ENCODE measurements around the gene CTNNA3. TPM values are rescaled to one million over a fixed set of nuclear protein-coding genes. Genes with fewer than 3 reads are reported as not detected.

Gene CTNNA3
- total RNA-seq, 4 donors from 2014 or later, result 0.47 to 3.3 (median 0.80) TPM; not detected in 1

GRCh38 chr10:66744915-66745314 lies 951.1 kb downstream of the CTNNA3 start:
- H3K4me1 ChIP-seq, result no peaks in the 10 kb centered on the region
- TF ChIP-seq, protein P1, sequence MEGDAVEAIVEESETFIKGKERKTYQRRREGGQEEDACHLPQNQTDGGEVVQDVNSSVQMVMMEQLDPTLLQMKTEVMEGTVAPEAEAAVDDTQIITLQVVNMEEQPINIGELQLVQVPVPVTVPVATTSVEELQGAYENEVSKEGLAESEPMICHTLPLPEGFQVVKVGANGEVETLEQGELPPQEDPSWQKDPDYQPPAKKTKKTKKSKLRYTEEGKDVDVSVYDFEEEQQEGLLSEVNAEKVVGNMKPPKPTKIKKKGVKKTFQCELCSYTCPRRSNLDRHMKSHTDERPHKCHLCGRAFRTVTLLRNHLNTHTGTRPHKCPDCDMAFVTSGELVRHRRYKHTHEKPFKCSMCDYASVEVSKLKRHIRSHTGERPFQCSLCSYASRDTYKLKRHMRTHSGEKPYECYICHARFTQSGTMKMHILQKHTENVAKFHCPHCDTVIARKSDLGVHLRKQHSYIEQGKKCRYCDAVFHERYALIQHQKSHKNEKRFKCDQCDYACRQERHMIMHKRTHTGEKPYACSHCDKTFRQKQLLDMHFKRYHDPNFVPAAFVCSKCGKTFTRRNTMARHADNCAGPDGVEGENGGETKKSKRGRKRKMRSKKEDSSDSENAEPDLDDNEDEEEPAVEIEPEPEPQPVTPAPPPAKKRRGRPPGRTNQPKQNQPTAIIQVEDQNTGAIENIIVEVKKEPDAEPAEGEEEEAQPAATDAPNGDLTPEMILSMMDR (IDR thresholded peaks at IDR 0.05), result no peak
- no peak for TF ChIP-seq POLR2A (IDR thresholded peaks at IDR 0.05)
- no peaks in the 10 kb centered on the region for H3K36me3 ChIP-seq
- H3K4me3 ChIP-seq, result no peak overlapping the region
- H3K27me3 ChIP-seq, result no peaks in the 10 kb centered on the region
- H3K27ac ChIP-seq, result no peak overlapping the region
- DNase-seq, result no peak
- H3K9me3 ChIP-seq, result no peaks in the 10 kb centered on the region

DNA sequence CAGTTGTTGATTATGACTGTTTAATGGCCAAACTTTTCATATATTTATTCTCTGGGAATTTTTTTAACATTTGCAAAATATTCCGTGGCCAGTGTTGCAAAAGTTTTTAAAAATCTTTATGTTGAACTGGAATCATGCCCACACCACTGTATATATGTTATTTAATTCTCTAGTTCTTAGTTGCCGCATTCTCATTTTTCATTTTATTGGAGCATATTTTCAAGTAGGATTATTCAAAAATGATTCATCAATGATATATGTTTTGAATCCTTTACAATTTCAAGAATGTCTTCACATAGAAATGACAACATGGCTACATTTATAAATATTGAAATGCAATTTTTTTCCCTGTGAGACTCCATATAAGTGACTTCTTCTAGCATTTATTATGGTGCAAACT lies 958.8 kb downstream of the CTNNA3 start:
- no peak for TF ChIP-seq POLR2A (IDR thresholded peaks at IDR 0.05)
- TF ChIP-seq, protein P1 (IDR thresholded peaks at IDR 0.05), result no peak
- no peaks in the 10 kb centered on the region for H3K36me3 ChIP-seq

GRCh38 chr10:66723608-66724400 lies 972.2 kb downstream of the CTNNA3 start:
- no peak for TF ChIP-seq POLR2A (IDR thresholded peaks at IDR 0.05)
- TF ChIP-seq, protein P1 (IDR thresholded peaks at IDR 0.05), result no peak
- no peak for DNase-seq
- H3K4me3 ChIP-seq, result no peak overlapping the region

More for the DNA sequence above, 958.8 kb downstream of the CTNNA3 start:
- Histone ChIP-seq H3K27me3 (no peaks in the 10 kb centered on the region), H3K27ac (no peak overlapping the region), H3K4me1 (no peaks in the 10 kb centered on the region), H3K4me3 (no peak overlapping the region), H3K9me3 (no peaks in the 10 kb centered on the region)
- no peak for DNase-seq

DNA sequence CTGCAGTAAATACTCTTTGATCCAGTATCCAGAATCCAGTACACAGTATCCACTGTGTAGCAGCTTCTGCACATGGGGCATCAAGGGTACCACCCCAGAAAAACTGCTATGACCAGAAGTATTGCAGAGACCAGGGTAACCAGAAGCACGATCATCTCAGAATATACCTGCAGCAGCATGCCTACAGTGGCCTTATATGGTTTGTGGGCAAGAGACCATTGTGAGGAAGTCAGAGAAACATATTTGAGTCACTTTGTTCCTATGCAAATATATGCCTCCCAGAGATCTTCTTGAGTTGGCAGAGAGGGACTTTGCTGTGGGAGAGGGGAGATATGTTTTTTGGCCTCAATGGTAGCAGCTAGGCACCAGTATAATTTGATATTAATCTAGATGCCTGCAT lies 976.5 kb downstream of the CTNNA3 start:
- Histone ChIP-seq H3K9me3 (no peaks in the 10 kb centered on the region), H3K27me3 (no peaks in the 10 kb centered on the region), H3K27ac (no peak overlapping the region), H3K4me1 (peaks cover 0 to 4% (median 0%) of the 10 kb centered on the region in 4 donors), H3K4me3 (no peak overlapping the region), H3K36me3 (no peaks in the 10 kb centered on the region)
- no peak for TF ChIP-seq POLR2A (IDR thresholded peaks at IDR 0.05)
- TF ChIP-seq, protein P1 (IDR thresholded peaks at IDR 0.05), result no peak
- no peak for DNase-seq

More at GRCh38 chr10:66723608-66724400, 972.2 kb downstream of the CTNNA3 start:
- H3K4me1 ChIP-seq, result no peaks in the 10 kb centered on the region
- no peaks in the 10 kb centered on the region for H3K9me3 ChIP-seq
- H3K36me3 ChIP-seq, result no peaks in the 10 kb centered on the region
- no peaks in the 10 kb centered on the region for H3K27me3 ChIP-seq
- no peak overlapping the region for H3K27ac ChIP-seq

GRCh38 chr10:66717231-66717981 lies 978.6 kb downstream of the CTNNA3 start:
- Histone ChIP-seq H3K4me1 (peaks cover 0 to 4% (median 0%) of the 10 kb centered on the region in 4 donors), H3K36me3 (no peaks in the 10 kb centered on the region), H3K27me3 (no peaks in the 10 kb centered on the region), H3K9me3 (no peaks in the 10 kb centered on the region), H3K27ac (peak overlapping the region in 3 of 4 donors; percentile 25 to 85 (median 79)), H3K4me3 (peak overlapping the region in 2 of 4 donors; percentile 6 to 11)
- DNase-seq, result peak in 1 of 3 donors; percentile 61
- no peak for TF ChIP-seq POLR2A (IDR thresholded peaks at IDR 0.05)
- TF ChIP-seq, protein P1 (IDR thresholded peaks at IDR 0.05), result peak in 1 of 6 experiments; percentile 3
